Measurements from ENCODE around the gene KLHL22. TPM values are rescaled to one million over a fixed set of nuclear protein-coding genes. Genes with fewer than 3 reads are reported as not detected.
"Not testable (repeated sequence)": the region's sequence is repeated elsewhere in the genome, so short reads cannot be mapped to it uniquely, and the experiment has no call there.

KLHL22 gene
- total RNA-seq, 1 donor from 2014 or later = 17.7 TPM

DNA sequence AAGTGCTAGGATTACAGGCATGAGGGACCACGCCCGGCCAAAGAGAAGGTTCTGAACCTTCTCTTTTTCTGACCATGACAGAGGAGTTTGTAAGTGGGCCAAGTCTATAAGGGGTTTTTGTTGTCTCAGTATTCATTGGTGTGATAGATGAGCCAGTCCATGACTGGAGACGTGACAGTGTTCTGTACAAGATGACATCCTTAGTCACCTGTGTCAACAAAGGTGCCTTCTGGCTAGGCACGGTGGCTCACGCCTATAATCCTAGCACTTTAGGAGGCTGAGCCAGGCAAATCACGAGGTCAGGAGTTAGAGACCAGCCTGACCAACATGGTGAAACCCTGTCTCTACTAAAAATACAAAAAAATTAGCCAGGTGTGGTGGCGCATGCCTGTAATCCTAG, 4.2 kb upstream of the KLHL22 start:
- Mint-ChIP-seq H3K27ac (no peak overlapping the region), H3K9me3 (no peaks in the 10 kb centered on the region), H3K36me3 (ENCODE audit: low read depth) (peaks cover 2% of the 10 kb centered on the region), H3K4me1 (peaks cover 6% of the 10 kb centered on the region), H3K4me3 (no peak overlapping the region), H3K27me3 (no peaks in the 10 kb centered on the region)
- no peak for DNase-seq
- intact Hi-C loops (cut with micrococcal nuclease) = loop anchor here (5.0 to 10.0 kb wide), 2 partner anchors 67 to 205 kb away; no protein-coding TSS in a partner anchor

DNA sequence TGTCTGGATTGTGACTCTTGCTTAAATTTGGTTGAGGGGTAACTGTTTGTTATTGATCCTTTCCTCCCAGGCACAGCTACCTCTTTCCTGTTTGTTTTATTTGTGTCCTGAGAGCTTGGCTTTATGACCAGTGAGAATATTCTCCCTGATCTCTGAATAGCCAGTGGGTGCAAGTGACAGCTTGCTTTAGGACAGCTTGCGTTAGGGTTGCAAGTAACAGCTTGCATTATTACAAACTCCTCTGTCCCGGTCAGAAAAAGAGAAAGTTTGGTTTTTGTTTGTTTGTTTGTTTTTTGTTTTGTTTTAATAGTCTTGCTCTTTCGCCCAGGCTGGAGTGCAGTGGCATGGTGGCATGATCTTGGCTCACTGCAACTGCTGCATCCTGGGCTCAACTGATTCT, 3.3 kb upstream of the KLHL22 start:
- peaks cover 12% of the 10 kb centered on the region for H3K4me1 Mint-ChIP-seq
- intact Hi-C loops (cut with micrococcal nuclease) = loop anchor here (5.0 to 10.0 kb wide), 2 partner anchors 67 to 206 kb away; no protein-coding TSS in a partner anchor
- no peaks in the 10 kb centered on the region for H3K27me3 Mint-ChIP-seq
- H3K9me3 Mint-ChIP-seq = no peaks in the 10 kb centered on the region
- DNase-seq = no peak
- H3K36me3 Mint-ChIP-seq (ENCODE audit: low read depth) = peaks cover 2% of the 10 kb centered on the region
- H3K27ac Mint-ChIP-seq = no peak overlapping the region
- no peak overlapping the region for H3K4me3 Mint-ChIP-seq

- intact Hi-C loops (cut with micrococcal nuclease) = loop anchor here (2.0 to 10.0 kb wide), 3 partner anchors 33 to 207 kb away; no protein-coding TSS in a partner anchor
- H3K4me3 Mint-ChIP-seq = no peak overlapping the region
- peaks cover 17% of the 10 kb centered on the region for H3K4me1 Mint-ChIP-seq
- no peak overlapping the region for H3K27ac Mint-ChIP-seq
- DNase-seq = no peak
- peaks cover 2% of the 10 kb centered on the region for H3K36me3 Mint-ChIP-seq (ENCODE audit: low read depth)
- H3K9me3 Mint-ChIP-seq = no peaks in the 10 kb centered on the region
- no peaks in the 10 kb centered on the region for H3K27me3 Mint-ChIP-seq
Measured at GRCh38 chr22:20497426-20497825, 1.8 kb upstream of the KLHL22 start.

DNA sequence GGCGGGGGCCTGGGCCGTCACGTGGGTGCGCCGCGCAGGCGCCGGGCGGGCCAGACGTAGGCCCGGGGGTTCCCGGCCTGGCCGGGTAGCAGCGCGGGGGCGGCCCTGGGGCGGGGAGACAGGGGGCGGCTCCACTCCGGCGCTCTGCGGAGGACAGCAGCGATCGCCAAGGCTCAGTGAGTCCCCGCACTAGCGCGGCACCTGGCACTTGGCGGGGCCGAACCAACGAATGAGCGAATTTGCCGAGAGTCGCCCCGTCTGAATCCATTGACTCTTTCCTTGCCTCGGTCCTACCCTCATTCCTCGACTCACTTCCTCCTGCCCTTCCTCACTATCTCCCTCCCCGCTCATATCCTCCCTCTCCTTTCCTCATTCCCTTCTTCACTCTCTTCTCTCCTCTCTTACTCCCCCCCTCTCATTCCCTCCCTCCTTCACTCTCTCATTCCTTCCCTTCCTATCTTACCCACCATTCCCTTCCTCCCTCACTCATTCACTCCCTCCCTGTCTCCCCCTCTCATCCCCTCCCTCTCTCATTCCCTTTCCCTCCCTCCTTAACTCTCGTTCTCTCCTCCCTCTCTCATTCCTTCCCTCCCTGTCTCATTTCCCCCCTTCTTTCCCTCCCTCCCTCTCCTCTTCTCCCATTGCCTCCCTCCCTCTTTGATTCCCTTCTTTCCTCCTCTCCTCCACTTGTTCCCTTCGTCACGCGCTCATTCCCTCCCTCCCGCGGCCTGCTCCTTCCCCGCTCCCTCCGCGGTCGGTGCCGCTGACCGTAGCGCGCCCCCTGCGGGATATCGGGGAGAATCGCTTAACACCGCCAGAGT, 476 bp upstream of the KLHL22 start:
- H3K4me3 Mint-ChIP-seq = peak overlapping the region; percentile 96
- H3K27me3 Mint-ChIP-seq = no peaks in the 10 kb centered on the region
- peaks cover under 1% of the 10 kb centered on the region for H3K36me3 Mint-ChIP-seq (ENCODE audit: low read depth)
- H3K27ac Mint-ChIP-seq = peak overlapping the region; percentile 90
- no peaks in the 10 kb centered on the region for H3K9me3 Mint-ChIP-seq
- peaks cover 25% of the 10 kb centered on the region for H3K4me1 Mint-ChIP-seq
- intact Hi-C loops (cut with micrococcal nuclease) = loop anchor here (1.0 to 10.0 kb wide), 7 partner anchors 11 to 209 kb away; partner anchors contain the start of gene MED15
- peak; percentile 98 for DNase-seq

DNA sequence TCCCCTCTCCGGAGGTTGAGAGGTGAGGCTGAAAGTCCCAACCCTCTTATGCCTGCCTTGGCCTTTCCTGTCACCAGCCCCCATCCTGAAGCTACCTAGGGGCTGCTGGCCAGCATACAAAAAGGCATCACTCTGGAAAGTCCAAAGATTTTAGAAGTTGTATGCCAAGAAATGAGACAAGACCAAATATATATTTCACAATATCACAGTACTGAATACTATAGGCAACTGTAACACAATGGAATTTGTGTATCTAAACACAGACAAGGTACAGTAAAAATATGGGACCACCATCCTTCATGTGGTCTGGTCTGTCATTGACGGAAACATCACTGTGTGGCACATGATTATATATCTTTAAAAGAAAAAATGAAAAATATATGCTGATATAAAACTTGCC, 4.2 kb downstream of the KLHL22 start:
- H3K9me3 Mint-ChIP-seq = no peaks in the 10 kb centered on the region
- no peaks in the 10 kb centered on the region for H3K27me3 Mint-ChIP-seq
- H3K36me3 Mint-ChIP-seq (ENCODE audit: low read depth) = peaks cover 16% of the 10 kb centered on the region
- H3K4me1 Mint-ChIP-seq = peaks cover 36% of the 10 kb centered on the region
- intact Hi-C loops (cut with micrococcal nuclease) = loop anchor here (10.0 kb wide), 1 partner anchor 213 kb away; no protein-coding TSS in a partner anchor
- DNase-seq = no peak
- H3K27ac Mint-ChIP-seq = no peak overlapping the region
- H3K4me3 Mint-ChIP-seq = no peak overlapping the region

DNA sequence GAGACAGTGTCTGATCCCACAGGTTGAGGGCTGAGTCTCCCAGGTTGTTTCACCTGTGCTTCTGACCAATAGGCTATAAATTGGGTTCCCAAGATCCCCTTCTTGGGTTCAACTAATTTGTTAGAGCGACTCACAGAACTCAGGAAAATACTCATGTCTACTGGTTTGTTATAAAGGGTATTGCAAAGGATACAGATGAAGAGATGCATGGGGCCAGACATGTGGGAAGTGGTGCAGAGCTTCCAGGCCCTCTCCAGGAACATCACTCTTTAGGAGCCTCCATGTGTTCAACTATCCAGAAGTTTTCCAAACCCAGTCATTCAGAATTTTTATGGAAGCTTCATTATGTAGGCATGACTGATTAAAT, 4.7 kb downstream of the KLHL22 start:
- Mint-ChIP-seq H3K9me3 (no peaks in the 10 kb centered on the region), H3K27ac (no peak overlapping the region), H3K4me3 (no peak overlapping the region), H3K27me3 (no peaks in the 10 kb centered on the region), H3K36me3 (ENCODE audit: low read depth) (peaks cover 18% of the 10 kb centered on the region), H3K4me1 (peaks cover 34% of the 10 kb centered on the region)
- intact Hi-C loops (cut with micrococcal nuclease) = loop anchor here (10.0 kb wide), 1 partner anchor 214 kb away; no protein-coding TSS in a partner anchor
- no peak for DNase-seq

DNA sequence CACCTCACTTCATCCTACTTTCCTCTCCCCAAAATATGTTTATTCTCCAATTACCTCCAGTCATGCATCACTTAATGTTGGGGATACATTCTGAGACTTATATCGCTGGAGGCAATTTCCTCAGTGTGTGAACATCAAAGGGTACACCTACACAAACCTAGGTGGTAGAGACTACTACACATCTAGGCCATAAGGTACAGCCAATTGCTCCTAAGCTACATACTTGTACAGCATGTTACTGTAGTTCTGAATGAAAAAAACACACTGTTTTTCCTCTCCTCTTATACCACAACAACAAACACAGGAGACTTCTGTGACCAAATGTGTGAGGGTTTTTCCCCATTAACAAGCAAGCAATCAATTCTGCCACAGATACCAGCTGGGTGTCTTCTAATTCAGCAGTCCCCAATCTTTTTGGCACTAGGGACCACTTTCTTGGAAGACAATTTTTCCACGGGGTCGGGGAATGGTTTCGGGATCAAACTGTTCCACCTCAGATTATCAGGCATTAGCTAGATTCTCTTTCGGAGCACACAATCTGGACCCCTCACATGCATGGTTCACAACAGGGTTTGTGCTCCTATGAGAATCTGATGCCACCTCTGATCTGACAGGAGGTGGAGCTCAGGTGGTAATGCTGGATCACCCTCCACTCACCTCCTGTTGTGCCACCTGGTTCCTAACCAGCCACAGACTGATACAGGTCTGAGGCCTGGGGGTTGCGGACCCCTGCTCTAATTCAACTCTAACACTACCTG, 5.2 kb downstream of the KLHL22 start:
- no peak overlapping the region for H3K4me3 Mint-ChIP-seq
- peaks cover 18% of the 10 kb centered on the region for H3K36me3 Mint-ChIP-seq (ENCODE audit: low read depth)
- no peaks in the 10 kb centered on the region for H3K27me3 Mint-ChIP-seq
- H3K9me3 Mint-ChIP-seq = no peaks in the 10 kb centered on the region
- H3K4me1 Mint-ChIP-seq = peaks cover 33% of the 10 kb centered on the region
- intact Hi-C loops (cut with micrococcal nuclease) = loop anchor here (10.0 kb wide), 1 partner anchor 214 kb away; no protein-coding TSS in a partner anchor
- no peak for DNase-seq
- H3K27ac Mint-ChIP-seq = no peak overlapping the region

DNA sequence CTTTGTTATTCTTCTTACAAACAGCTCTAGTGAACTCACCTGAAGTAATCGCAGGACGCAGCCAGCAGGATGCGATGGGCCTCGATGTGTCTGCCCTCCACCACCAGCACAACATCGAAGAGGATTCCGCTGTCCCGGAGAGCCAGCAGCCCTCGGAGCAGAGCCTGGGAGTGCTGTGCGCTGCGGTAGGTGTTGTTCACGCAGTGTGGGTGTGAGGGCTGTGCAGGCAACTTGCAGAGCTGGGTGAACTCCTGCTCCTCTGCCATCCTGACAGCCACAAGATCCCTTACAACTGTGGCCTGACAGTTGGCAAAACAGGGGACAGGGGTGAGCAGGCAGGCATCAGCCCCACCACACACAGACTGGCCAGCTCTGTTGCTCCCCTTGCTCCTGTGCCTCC, 6.6 kb downstream of the KLHL22 start:
- Mint-ChIP-seq H3K36me3 (ENCODE audit: low read depth) (peaks cover 22% of the 10 kb centered on the region), H3K9me3 (no peaks in the 10 kb centered on the region), H3K27ac (no peak overlapping the region), H3K27me3 (no peaks in the 10 kb centered on the region), H3K4me3 (no peak overlapping the region), H3K4me1 (peaks cover 26% of the 10 kb centered on the region)
- intact Hi-C loops (cut with micrococcal nuclease) = no loop called here
- DNase-seq = no peak

DNA sequence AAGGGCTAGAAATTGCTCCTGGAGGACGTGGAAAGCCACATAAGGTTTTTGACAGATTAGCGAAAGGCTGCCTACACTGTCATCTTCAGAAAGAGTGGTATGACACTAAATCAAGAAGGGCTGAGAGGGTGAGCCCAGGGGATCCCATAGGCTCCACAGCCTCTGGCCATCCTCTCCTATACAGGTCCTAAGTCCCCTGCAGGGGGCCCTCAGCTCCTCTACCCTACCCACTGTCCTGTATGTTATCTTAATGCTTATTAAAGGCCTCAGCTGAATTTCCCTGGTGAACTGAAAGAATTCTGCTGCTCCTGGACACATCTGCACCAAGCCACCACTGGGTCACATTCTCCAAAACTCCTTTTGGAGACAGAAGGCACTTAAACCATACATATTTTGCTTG, 7.9 kb downstream of the KLHL22 start:
- H3K4me1 Mint-ChIP-seq = peaks cover 21% of the 10 kb centered on the region
- no peak for DNase-seq
- no peaks in the 10 kb centered on the region for H3K9me3 Mint-ChIP-seq
- peaks cover 26% of the 10 kb centered on the region for H3K36me3 Mint-ChIP-seq (ENCODE audit: low read depth)
- H3K27ac Mint-ChIP-seq = no peak overlapping the region
- no peak overlapping the region for H3K4me3 Mint-ChIP-seq
- intact Hi-C loops (cut with micrococcal nuclease) = no loop called here
- H3K27me3 Mint-ChIP-seq = no peaks in the 10 kb centered on the region

DNA sequence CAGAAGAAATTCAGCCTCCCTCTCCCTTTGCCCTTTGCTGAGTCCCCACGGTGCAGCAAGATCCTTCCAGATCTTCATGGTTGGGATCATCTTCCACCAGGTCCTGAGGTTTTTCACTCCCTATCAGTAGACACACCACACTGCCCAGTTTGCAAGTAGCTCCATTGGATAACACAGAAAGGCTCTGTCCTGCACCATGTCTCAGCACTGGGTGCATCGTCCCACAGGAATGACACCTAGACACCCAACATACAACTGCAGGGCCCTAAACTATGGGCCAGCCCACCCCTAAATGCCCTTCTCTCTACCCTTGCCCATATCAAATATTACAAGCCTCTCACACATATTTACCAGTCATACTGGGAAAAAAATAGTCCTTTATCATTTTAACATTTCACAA, 9.4 kb downstream of the KLHL22 start:
- intact Hi-C loops (cut with micrococcal nuclease) = no loop called here
- DNase-seq = no peak
- peaks cover 26% of the 10 kb centered on the region for H3K36me3 Mint-ChIP-seq (ENCODE audit: low read depth)
- H3K27ac Mint-ChIP-seq = no peak overlapping the region
- peaks cover 13% of the 10 kb centered on the region for H3K4me1 Mint-ChIP-seq
- H3K4me3 Mint-ChIP-seq = no peak overlapping the region
- H3K9me3 Mint-ChIP-seq = no peaks in the 10 kb centered on the region
- no peaks in the 10 kb centered on the region for H3K27me3 Mint-ChIP-seq

GRCh38 chr22:20484948-20485683, 10.5 kb downstream of the KLHL22 start:
- peaks cover 29% of the 10 kb centered on the region for H3K36me3 Mint-ChIP-seq (ENCODE audit: low read depth)
- H3K9me3 Mint-ChIP-seq = no peaks in the 10 kb centered on the region
- H3K4me1 Mint-ChIP-seq = peaks cover 6% of the 10 kb centered on the region
- intact Hi-C loops (cut with micrococcal nuclease) = no loop called here
- no peaks in the 10 kb centered on the region for H3K27me3 Mint-ChIP-seq
- H3K27ac Mint-ChIP-seq = no peak overlapping the region
- no peak overlapping the region for H3K4me3 Mint-ChIP-seq
- no peak for DNase-seq

GRCh38 chr22:20483771-20484170, 11.8 kb downstream of the KLHL22 start:
- Mint-ChIP-seq H3K9me3 (no peaks in the 10 kb centered on the region), H3K36me3 (ENCODE audit: low read depth) (peaks cover 24% of the 10 kb centered on the region), H3K27ac (no peak overlapping the region), H3K27me3 (no peaks in the 10 kb centered on the region), H3K4me1 (peaks cover 6% of the 10 kb centered on the region), H3K4me3 (no peak overlapping the region)
- DNase-seq = no peak
- intact Hi-C loops (cut with micrococcal nuclease) = no loop called here

GRCh38 chr22:20483143-20483506, 12.5 kb downstream of the KLHL22 start:
- H3K4me3 Mint-ChIP-seq; H3K27ac Mint-ChIP-seq; DNase-seq; intact Hi-C loops (cut with micrococcal nuclease); H3K4me1 Mint-ChIP-seq; H3K27me3 Mint-ChIP-seq; H3K9me3 Mint-ChIP-seq: not testable (repeated sequence)
- peaks cover 18% of the 10 kb centered on the region for H3K36me3 Mint-ChIP-seq (ENCODE audit: low read depth)
